Testis (tissue), 3 donors: Measurements from ENCODE around the gene TDP2. TPM values are rescaled to one million over a fixed set of nuclear protein-coding genes. Genes with fewer than 3 reads are reported as not detected.

ENCODE experiments used
- DNase-seq: peaks from one replicate; pipeline ENCODE4 v3.0.0-alpha.2; 2019
- H3K27ac ChIP-seq, 2 donors: fragments of 200-600 bp; sonication (generic); one replicate each; pipeline ENCODE4 v1.5.1; 2019
- H3K27me3 ChIP-seq: fragments of 200-600 bp; sonication (generic); one replicate; pipeline ENCODE4 v1.5.1; 2019
- H3K36me3 ChIP-seq: fragments of 200-600 bp; sonication (generic); one replicate; pipeline ENCODE4 v1.5.1; 2017; ENCODE audit warnings: low read depth; ENCODE audit errors: missing control alignments
- H3K4me1 ChIP-seq: fragments of 200-600 bp; sonication (generic); one replicate; pipeline ENCODE4 v1.5.1; 2019
- H3K4me3 ChIP-seq, 2 donors: fragments of 200-600 bp; sonication (generic); one replicate each; pipeline ENCODE4 v1.5.1; 2017 to 2019
- H3K9me3 ChIP-seq: fragments of 200-600 bp; sonication (generic); one replicate; pipeline ENCODE4 v1.5.1; 2017
- CTCF ChIP-seq, 3 experiments: fragments of 450-650 bp in 2 of 3; fragments of 200-600 bp in 1 of 3; sonication (generic) in 1 of 3; IDR thresholded peaks; one replicate each; pipeline ENCODE4 v1.5.1; 2016 to 2019; ENCODE audit warnings: antibody characterized with exemption in 3 of 3, mild to moderate bottlenecking in 2 of 3, moderate library complexity in 1 of 3
- POLR2A ChIP-seq: fragments of 450-650 bp; IDR thresholded peaks from one replicate; pipeline ENCODE4 v1.6.1; 2017; ENCODE audit warnings: antibody characterized with exemption, mild to moderate bottlenecking, moderate library complexity
- WGBS, 2 donors: methylation state at CpG; one replicate each; pipeline ENCODE4 v1.1.5; 2018; 5-methylcytosine and 5-hydroxymethylcytosine counted together
- intact Hi-C: fragments of 100-400 bp; cut with DNase I; formaldehyde crosslinking; loops from one replicate; pipeline ENCODE4 v1.15.1; 2023; ENCODE audit warnings: low total_unique reads
- polyA plus RNA-seq: library from polyadenylated mRNA; stranded (reverse); fragments of 350-450 nt; fragmentation: Illumina TruSeq; extraction: RNeasy Lipid Tissue Mini Kit (QIAGEN cat#74804); gene quantifications from one replicate; pipeline ENCODE4 v1.2.3, GENCODE V29; 2014; ENCODE audit warnings: low read depth, low replicate concordance; ENCODE audit not compliant: insufficient read depth
- total RNA-seq, 2 donors: library from RNA; depleted of rRNA; stranded (reverse); fragments of >200 nt; gene quantifications; one replicate each; pipeline ENCODE4 v1.2.3, GENCODE V29; 2016

TDP2 gene
- total and polyA plus RNA-seq, 3 donors from 2014 or later, result 37.2 to 46.0 (median 37.4) TPM

GRCh38 chr6:24640166-24640565 lies 26.5 kb downstream of the TDP2 start:
- Histone ChIP-seq H3K27me3 (no peaks in the 10 kb centered on the region), H3K4me1 (no peaks in the 10 kb centered on the region), H3K9me3 (no peaks in the 10 kb centered on the region), H3K27ac (no peak overlapping the region), H3K36me3 (no peaks in the 10 kb centered on the region), H3K4me3 (no peak overlapping the region)
- DNase-seq, result no peak
- no peak for TF ChIP-seq POLR2A
- no peak for TF ChIP-seq CTCF (IDR thresholded peaks at IDR 0.05)
- intact Hi-C loops, result no loop called here
- 96 to 97% methylated on average over 1 of the region's 1 CpG for WGBS, 2 donors

- Histone ChIP-seq H3K27me3 (no peaks in the 10 kb centered on the region), H3K4me3 (no peak overlapping the region), H3K36me3 (no peaks in the 10 kb centered on the region), H3K27ac (no peak overlapping the region), H3K9me3 (no peaks in the 10 kb centered on the region), H3K4me1 (no peaks in the 10 kb centered on the region)
- intact Hi-C loops, result no loop called here
- DNase-seq, result no peak
- TF ChIP-seq POLR2A (no peak), CTCF (IDR thresholded peaks at IDR 0.05) (no peak)
These were observed 30.0 kb downstream of the TDP2 start for GRCh38 chr6:24636681-24637080.

GRCh38 chr6:24632573-24632972 lies 34.1 kb downstream of the TDP2 start:
- 33 to 50% methylated on average over 1 of the region's 1 CpG for WGBS, 2 donors
- Histone ChIP-seq H3K9me3 (no peaks in the 10 kb centered on the region), H3K27me3 (no peaks in the 10 kb centered on the region), H3K4me1 (no peaks in the 10 kb centered on the region), H3K27ac (no peak overlapping the region), H3K36me3 (no peaks in the 10 kb centered on the region), H3K4me3 (no peak overlapping the region)
- TF ChIP-seq CTCF (IDR thresholded peaks at IDR 0.05) (no peak), POLR2A (no peak)
- intact Hi-C loops, result no loop called here
- no peak for DNase-seq

GRCh38 chr6:24631671-24632070 lies 35.0 kb downstream of the TDP2 start:
- 51 to 87% methylated on average over 5 of the region's 5 CpGs for WGBS, 2 donors
- Histone ChIP-seq H3K4me1 (no peaks in the 10 kb centered on the region), H3K36me3 (no peaks in the 10 kb centered on the region), H3K9me3 (no peaks in the 10 kb centered on the region), H3K27ac (no peak overlapping the region), H3K27me3 (no peaks in the 10 kb centered on the region), H3K4me3 (no peak overlapping the region)
- intact Hi-C loops, result no loop called here
- TF ChIP-seq CTCF (IDR thresholded peaks at IDR 0.05), result no peak
- no peak for TF ChIP-seq POLR2A
- DNase-seq, result no peak

- no peak for TF ChIP-seq POLR2A
- Histone ChIP-seq H3K9me3 (no peaks in the 10 kb centered on the region), H3K36me3 (no peaks in the 10 kb centered on the region), H3K4me3 (no peak overlapping the region), H3K27ac (no peak overlapping the region), H3K27me3 (no peaks in the 10 kb centered on the region), H3K4me1 (no peaks in the 10 kb centered on the region)
- WGBS, 2 donors, result 72 to 76% methylated on average over 5 of the region's 5 CpGs
- intact Hi-C loops, result no loop called here
- DNase-seq, result no peak
These were observed 35.7 kb downstream of the TDP2 start for GRCh38 chr6:24630856-24631505.
